HCT116 (cell line): ENCODE data around the gene GAL.

ENCODE experiments used
- CBX3 ChIP-seq: IDR thresholded peaks from 2 replicates; pipeline ENCODE4 v1.6.1; 2012; ENCODE audit warnings: low read depth
- CTCF ChIP-seq, 3 experiments: fragments of 200-600 bp in 1 of 3; sonication (generic) in 1 of 3; IDR thresholded peaks in 2 of 3; conservative IDR thresholded peaks in 1 of 3; 2 replicates each; pipeline ENCODE4 v1.5.1; 2012 to 2017; ENCODE audit warnings: low read depth in 2 of 3, low read length in 2 of 3, antibody characterized with exemption in 1 of 3, borderline replicate concordance in 1 of 3, control low read depth in 1 of 3, mild to moderate bottlenecking in 1 of 3, mixed read lengths in 1 of 3, mixed run types in 1 of 3, moderate library complexity in 1 of 3; ENCODE audit not compliant: insufficient read depth in 1 of 3
- ELF1 ChIP-seq: IDR thresholded peaks from 2 replicates; pipeline ENCODE4 v1.6.1; 2012; ENCODE audit warnings: low read depth, borderline replicate concordance
- EZH2 ChIP-seq: fragments of 200-600 bp; sonication (generic); IDR thresholded peaks from 2 replicates; pipeline ENCODE4 v1.6.1; 2017; ENCODE audit warnings: antibody characterized with exemption, mixed run types
- FOSL1 ChIP-seq: IDR thresholded peaks from 2 replicates; pipeline ENCODE4 v1.6.1; 2012; ENCODE audit warnings: low read depth
- POLR2AphosphoS5 ChIP-seq: IDR thresholded peaks from 2 replicates; pipeline ENCODE4 v1.6.1; 2011; ENCODE audit warnings: mild to moderate bottlenecking, low read depth, low read length, moderate library complexity
- RAD21 ChIP-seq: IDR thresholded peaks from 2 replicates; pipeline ENCODE4 v1.6.1; 2012; ENCODE audit warnings: low read depth, mild to moderate bottlenecking
- REST ChIP-seq: IDR thresholded peaks from 2 replicates; pipeline ENCODE4 v1.6.1; 2012; ENCODE audit warnings: low read depth
- SP1 ChIP-seq: IDR thresholded peaks from 2 replicates; pipeline ENCODE4 v1.6.1; 2012; ENCODE audit warnings: low read depth

DNA sequence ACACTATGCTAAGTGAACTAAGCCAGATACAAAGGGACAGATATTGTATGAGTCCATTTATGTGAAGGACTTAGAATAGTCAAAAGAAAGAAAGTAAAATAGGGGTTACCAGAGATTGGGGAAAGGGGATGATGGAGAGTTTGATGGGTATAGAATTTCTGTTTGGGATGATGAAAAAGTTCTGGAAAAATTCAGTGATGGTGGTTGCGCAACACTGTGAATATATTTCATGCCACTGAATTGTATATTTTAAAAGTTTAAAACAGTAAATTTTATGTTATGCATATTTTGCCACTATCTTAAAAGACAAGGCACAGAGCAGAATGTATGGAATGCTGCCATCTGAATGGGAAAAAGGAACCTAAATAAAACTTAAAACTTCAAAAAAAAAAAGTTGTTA is 37.8 kb downstream of the GAL start:
- TF ChIP-seq FOSL1 (no peak), CTCF (IDR thresholded peaks at IDR 0.05 in 2 of 3, conservative IDR thresholded peaks at IDR 0.05 in 1 of 3; ENCODE audit: borderline replicate concordance in 1 of 3, insufficient read depth in 1 of 3, low read depth in 2 of 3, low read length in 2 of 3) (no peak), ELF1 (no peak), SP1 (no peak), REST (no peak), CBX3 (no peak), POLR2AphosphoS5 (no peak), EZH2 (no peak), RAD21 (no peak)
